ENCODE measurements around the gene SHLD1.

The SHLD1 gene

DNA sequence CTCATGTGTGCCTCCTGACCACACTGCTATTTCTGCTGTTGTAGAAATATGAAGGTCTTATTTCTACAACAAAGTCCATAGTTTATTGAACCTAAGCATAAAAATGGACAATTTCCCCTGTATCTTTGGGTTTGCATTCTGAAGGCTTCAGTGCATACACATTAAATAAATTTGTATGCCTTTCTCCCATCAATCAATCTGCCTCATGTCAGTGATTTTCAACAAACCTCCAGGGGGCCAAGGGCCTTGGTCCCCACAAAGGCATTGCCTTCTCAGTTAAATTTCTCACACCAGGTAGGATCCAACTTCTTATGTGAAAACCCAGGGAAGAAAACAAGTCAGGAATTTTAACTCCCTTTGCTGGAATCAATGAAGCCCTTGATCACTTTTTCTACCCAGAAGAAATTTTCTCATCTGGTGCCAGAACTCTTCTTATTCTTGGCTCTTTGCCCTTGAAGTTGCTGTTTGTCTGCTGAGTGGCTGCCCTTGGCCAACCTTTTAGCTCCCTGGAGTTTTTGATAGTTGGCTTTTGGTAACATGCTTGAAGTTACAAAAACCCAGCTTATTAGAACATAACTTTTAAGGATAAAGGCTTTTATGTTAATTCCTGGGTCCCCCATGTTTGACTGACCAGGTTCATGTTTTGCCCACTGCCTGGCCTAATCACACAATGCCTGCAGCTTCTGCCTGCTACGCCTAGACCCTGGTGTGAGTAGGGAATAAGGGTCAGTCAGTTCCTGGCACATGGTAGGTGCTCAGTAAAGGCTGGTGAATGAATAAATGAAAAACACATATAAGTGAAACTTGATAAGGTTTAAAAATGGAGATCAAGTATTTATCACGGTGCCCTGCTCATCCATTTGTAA lies 37.0 kb downstream of the SHLD1 start:
- TF ChIP-seq GATA3 (IDR thresholded peaks at IDR 0.05; ENCODE audit: low read depth, low read length) (no peak), GATA2 (IDR thresholded peaks at IDR 0.05; ENCODE audit: low read depth, low read length) (no peak)

GRCh38 chr20:5787796-5788165 lies 37.6 kb downstream of the SHLD1 start:
- TF ChIP-seq GATA3 (IDR thresholded peaks at IDR 0.05; ENCODE audit: low read depth, low read length) (no peak), GATA2 (IDR thresholded peaks at IDR 0.05; ENCODE audit: low read depth, low read length) (no peak)

DNA sequence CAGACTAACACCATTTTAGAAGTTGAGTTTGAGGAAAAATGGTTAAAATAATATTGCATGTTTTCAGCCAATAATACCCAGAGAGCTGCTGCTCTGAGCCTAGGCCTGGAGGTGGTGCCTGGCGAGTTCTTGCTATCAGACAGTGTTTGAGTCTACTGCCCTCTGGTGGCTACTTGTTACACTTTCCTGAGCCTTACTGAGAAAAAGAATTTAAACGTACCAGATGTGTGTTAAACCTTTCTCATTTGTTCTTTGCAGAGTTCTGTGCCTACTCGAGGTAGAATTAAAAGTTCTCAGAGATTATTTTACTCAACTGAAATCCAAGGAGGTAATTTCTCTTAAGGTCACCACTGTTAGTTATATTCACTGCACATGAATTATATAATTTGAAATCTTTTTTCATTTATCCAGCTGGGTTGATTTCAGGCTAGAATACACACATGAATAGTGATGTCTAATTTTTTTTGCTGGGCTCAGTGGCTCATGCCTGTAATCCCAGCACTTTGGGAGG lies 38.2 kb downstream of the SHLD1 start:
- no peak for TF ChIP-seq GATA3 (IDR thresholded peaks at IDR 0.05; ENCODE audit: low read depth, low read length)
- no peak for TF ChIP-seq GATA2 (IDR thresholded peaks at IDR 0.05; ENCODE audit: low read depth, low read length)

DNA sequence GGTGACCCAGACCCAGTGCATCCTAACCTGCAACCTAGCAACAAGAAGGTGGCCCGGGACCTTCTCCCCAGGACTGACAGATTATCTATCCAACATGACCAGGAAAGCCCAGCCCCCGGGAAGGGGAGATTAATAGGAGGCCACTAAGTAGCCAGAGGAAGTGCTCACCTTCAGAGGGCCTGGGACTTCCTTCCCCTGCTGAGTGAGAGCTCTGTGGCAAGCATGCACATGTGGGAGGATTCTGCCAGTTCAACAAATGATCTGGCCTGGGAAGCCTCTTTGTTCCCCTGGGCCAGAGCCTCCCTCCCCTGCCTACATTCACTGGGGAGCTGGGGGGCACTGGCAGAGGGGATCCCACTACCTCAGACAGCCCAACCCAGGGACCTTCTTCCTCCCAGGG lies 39.6 kb downstream of the SHLD1 start:
- TF ChIP-seq GATA2 (IDR thresholded peaks at IDR 0.05; ENCODE audit: low read depth, low read length) (no peak), GATA3 (IDR thresholded peaks at IDR 0.05; ENCODE audit: low read depth, low read length) (no peak)

DNA sequence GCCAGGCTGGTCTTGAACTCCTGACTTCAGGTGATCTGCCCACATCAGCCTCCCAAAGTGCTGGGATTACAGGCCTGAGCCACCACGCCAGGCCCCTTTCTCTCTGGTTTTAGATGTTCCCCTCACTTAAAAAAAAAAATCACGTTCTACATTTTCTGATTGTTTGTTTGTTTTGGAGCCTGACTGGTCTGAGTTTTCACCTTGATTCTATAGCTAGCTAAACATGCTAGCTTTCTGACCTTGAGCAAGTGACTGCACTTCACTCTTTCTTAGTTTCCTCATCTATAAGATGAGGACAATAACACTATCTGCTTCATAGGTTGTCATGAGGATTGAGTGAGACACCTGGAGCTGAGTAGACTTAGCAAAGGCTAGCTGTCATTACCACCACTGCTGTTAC lies 43.7 kb downstream of the SHLD1 start:
- TF ChIP-seq GATA2 (IDR thresholded peaks at IDR 0.05; ENCODE audit: low read depth, low read length) (no peak), GATA3 (IDR thresholded peaks at IDR 0.05; ENCODE audit: low read depth, low read length) (no peak)

DNA sequence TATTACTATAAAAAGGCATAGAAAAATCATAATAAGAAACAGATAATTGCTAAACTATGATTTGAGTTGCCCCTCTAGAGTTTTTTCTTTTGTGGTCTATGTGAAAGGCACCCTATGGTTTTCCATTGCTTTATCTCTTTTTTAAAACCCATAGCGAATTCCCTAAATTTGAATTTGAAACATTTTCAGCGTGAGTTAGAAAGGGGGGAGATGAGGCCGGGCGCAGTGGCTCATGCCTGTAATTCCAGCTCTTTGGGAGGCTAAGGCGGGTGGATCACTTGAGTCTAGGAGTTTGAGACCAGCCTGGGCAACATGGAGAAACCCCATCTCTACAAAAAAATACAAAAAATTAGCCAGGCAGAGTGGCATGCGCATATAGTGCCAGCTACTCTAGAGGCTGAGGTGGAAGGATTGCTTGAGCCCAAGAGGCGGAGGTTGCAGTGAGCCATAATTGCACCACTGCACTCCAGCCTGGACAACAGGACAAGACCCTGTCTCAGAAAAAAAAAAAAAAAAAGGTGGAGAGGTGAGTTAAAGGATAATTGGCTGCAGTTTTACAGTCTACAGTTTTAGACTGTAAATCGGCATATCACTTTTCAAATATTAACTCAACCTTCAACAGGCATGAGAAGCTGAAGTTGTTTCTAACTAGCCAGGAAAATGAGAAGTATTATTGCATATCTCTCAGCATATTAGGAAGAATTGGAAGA lies 46.3 kb downstream of the SHLD1 start:
- TF ChIP-seq GATA3 (IDR thresholded peaks at IDR 0.05; ENCODE audit: low read depth, low read length) (no peak), GATA2 (IDR thresholded peaks at IDR 0.05; ENCODE audit: low read depth, low read length) (no peak)

- no peak for TF ChIP-seq GATA2 (IDR thresholded peaks at IDR 0.05; ENCODE audit: low read depth, low read length)
- no peak for TF ChIP-seq GATA3 (IDR thresholded peaks at IDR 0.05; ENCODE audit: low read depth, low read length)
These were observed 47.0 kb downstream of the SHLD1 start for GRCh38 chr20:5797165-5797564.

GRCh38 chr20:5797843-5798462 lies 47.8 kb downstream of the SHLD1 start:
- TF ChIP-seq GATA2 (IDR thresholded peaks at IDR 0.05; ENCODE audit: low read depth, low read length), result no peak
- TF ChIP-seq GATA3 (IDR thresholded peaks at IDR 0.05; ENCODE audit: low read depth, low read length), result no peak

- no peak for TF ChIP-seq GATA3 (IDR thresholded peaks at IDR 0.05; ENCODE audit: low read depth, low read length)
- no peak for TF ChIP-seq GATA2 (IDR thresholded peaks at IDR 0.05; ENCODE audit: low read depth, low read length)
These were observed 56.5 kb downstream of the SHLD1 start for GRCh38 chr20:5806457-5807263.

- TF ChIP-seq GATA3 (IDR thresholded peaks at IDR 0.05; ENCODE audit: low read depth, low read length), result no peak
- no peak for TF ChIP-seq GATA2 (IDR thresholded peaks at IDR 0.05; ENCODE audit: low read depth, low read length)
These were observed 57.2 kb downstream of the SHLD1 start for GRCh38 chr20:5807431-5807830.

DNA sequence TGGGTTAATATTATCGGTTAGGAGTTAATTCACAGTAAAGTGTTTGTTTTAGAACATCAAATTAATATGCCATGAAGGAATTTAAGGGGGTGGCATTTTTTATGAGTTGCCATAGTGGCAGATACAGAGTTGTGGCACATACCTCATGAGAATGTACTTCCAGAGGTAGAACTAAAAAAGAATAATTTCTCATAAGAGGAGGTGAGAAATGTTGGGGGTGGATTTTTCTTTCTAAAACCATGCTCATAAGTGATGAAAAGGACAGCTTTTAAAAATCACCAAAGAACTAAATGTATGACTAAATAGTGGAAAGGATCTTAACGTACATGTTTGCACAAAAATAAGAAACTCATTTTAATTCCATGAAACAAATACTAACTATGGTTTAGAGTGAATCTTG lies 58.7 kb downstream of the SHLD1 start:
- TF ChIP-seq GATA2 (IDR thresholded peaks at IDR 0.05; ENCODE audit: low read depth, low read length) (no peak), GATA3 (IDR thresholded peaks at IDR 0.05; ENCODE audit: low read depth, low read length) (no peak)

- no peak for TF ChIP-seq GATA3 (IDR thresholded peaks at IDR 0.05; ENCODE audit: low read depth, low read length)
- TF ChIP-seq GATA2 (IDR thresholded peaks at IDR 0.05; ENCODE audit: low read depth, low read length), result no peak
These were observed 59.3 kb downstream of the SHLD1 start for GRCh38 chr20:5809495-5809894.

DNA sequence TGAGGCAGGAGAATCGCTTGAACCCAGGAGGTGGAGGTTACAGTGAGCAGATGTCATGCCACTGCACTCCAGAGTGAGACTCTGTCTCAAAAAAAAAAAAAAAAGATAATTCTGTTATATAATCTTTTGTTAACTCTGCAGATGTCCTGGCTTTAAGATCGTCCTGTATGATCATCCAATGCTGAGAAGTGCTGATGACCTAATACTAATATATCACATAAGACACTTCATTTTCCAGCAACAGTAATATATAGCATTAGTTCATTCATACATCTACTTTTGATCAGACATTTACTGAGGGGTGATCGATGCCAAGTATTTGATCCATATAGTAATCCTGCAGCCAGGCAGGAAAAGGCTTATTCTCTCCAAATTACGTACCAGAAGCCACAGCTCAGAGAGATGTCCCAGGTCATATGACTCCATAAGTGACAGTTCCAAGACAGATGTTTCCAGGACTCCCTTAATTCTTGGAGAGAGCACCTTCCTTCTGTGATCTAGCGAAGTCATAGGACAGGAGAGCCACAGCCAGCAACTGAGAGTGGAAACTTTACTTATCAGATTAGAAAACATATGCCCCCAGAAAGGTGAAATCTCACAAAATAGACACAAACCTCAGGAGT lies 60.7 kb downstream of the SHLD1 start:
- TF ChIP-seq GATA2 (IDR thresholded peaks at IDR 0.05; ENCODE audit: low read depth, low read length), result no peak
- no peak for TF ChIP-seq GATA3 (IDR thresholded peaks at IDR 0.05; ENCODE audit: low read depth, low read length)
